NCI-H774 (cell line): ENCODE measurements around the gene SLC29A3.

Experiments
- DNase-seq: peaks from one replicate; lab custom pipeline; 2025; lab: John Stamatoyannopoulos, UW

SLC29A3 gene

DNA sequence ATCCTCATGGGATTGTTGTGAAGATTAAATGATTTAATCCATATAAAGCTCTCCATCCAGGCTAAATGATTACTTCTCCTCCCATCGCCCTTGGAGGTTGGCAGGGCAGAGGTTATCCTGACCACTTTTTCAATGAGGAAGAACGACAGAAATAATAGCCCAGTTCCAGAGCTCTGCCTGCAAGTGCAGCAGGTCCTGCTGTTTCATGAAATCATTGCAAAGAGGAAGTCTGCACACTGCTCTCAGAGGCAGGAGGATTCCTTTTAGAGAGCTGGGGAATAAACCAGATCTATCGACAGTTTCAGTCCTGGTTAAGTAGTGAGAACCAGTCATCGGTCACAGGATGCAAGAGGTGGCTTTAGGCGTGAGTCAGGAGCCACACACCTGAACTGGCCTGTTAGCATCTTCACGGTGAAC lies 52.7 kb downstream of the SLC29A3 start:
- DNase-seq, result no peak

DNA sequence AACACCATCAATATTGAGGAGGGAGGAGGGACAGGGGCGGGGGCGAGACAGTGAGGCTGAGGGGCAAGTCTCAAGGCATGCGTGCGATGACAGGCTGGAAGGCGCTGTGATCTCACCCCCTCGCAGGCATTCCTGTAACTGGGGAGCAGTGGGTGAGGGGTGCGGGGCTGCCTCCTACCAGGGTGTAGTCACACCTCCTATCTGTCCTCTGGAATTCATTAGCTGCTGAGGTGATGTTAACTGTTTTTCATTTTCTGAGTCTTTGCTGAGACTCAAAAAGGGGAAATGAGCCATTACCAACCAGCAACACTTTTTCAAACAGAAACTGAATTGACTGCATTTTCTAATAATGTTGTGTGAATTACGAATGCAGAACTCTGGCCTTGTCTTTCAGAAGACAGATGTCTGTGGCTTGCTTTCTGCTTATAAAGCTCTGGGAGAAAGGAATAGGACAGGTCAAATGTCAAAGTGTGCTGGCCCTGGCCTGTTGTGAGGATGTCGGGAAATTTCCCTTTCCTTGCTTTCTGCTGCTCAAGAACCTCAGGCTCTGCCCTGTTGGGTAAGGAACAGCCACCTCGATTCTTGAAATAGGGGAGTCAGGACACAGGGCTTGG lies 53.9 kb downstream of the SLC29A3 start:
- DNase-seq, result no peak

DNA sequence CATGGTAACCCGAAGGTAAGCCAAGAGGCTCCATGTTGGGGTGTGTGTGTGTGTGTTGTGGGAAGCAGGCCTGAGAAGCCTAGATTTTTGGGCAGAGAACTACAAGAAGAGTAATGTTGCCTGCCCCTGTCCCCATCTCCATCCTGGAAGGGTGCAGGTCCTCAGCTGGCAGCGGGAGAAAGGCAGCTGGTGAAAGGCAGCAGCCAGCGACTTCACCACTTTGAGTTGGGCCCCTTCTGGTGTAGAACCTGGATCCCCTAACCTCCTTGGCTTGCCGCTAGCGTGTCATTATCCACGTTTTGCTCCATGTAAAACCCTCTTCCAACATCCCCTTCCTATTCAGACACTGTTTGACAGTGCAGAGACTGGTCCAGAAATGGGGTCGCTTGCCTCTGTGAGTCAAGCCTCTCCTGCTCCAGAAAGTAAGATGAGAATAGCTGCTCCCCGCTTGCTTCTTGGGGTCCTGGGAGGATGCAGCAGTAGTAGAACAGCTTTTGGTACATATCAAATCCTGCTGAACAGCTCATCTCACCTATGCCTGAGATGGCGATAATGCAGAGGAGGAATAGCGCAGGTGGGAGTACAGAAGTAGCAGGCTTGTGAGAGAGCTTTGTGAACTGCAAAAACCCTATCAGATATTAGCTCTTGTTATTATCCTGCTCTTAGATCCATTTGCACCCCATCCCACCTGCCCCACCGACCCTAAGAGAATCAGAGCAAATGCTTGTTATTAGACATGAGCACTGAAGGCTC lies 55.6 kb downstream of the SLC29A3 start:
- DNase-seq, result no peak

DNA sequence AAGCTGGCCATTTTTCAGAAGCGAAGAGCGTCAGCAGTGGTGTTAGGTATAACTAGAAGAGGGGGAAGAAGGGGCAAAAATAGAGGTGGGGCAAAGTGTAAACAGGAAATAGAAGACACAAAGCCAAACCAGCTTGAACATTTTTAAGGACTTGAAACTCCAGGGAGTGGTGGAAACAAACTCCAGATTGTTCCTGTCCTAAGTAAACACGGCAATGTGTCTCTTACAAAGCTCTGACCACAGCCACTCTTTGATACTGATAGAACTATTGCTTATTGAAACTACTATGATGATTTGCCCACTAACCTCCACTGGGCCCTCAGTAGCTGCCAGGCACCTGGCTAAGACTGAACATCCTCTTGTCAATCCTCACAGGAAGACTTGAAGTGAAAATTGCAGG lies 56.9 kb downstream of the SLC29A3 start:
- no peak for DNase-seq

DNA sequence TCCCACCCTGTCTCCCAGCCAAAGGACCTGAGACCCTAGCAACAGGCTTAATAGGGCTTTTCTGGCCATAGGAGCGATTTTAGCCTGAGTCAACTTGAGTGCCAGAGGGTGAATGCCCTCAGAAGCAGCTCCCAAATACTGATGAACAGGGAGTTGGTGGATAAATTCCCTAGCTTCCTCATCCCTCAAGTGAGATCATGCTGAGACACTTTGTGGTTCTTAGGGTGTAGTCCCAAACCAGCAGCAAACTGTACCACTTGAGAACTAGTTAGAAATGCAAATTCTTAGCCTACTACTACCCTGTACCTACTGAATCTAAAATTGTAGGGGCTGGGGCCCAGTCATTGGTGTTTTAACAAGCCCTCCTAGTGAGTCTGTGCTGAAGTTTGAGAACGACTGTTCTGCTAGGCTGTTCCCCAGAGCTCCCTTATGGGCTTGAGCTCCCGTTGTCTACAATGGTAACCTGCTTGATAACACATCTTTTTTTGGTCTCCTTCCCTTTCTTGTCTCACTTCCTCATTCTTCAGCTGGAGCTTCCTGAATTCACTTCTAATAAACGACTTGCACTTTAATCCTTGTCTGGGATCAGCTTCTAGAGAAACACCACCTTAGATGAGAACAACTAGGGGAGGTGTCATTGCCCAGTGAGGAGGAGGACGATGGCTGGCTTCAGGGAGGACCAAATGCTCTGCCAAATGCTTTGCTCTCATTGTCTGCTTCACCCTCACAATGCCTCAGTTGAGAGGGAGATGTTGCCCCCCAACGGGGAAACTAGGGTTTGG lies 59.5 kb downstream of the SLC29A3 start:
- no peak for DNase-seq

DNA sequence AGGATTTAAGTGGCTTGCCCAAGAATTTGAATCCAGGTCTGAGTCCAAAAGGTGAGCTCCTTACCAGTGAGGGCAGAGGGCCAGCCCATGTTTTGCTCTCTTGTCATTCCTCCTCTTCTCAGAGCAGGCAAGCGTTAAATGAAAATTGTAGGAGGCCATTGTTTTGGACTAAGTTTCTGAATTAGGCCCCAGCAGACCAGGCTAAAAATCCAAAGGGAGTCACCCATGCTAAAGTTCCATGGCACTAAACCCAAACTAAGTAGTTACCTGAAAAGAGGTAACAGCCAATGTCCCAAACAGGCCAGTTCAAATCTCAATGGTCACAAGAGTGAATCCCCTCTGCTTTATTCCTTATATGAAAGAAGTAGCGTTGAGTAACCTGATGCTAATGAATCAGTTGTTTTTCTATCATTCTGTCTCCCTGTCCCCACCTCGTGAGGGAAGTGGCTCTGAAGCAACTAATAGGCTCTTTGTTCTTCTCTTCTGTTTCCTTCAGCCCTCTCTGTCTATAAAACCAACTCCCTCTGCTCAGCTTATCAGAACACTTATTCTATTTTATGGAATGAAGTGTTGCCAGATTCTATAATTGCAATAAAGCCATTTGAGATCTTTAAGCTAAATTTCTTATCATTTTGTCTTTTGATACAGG lies 60.2 kb downstream of the SLC29A3 start:
- DNase-seq, result no peak

DNA sequence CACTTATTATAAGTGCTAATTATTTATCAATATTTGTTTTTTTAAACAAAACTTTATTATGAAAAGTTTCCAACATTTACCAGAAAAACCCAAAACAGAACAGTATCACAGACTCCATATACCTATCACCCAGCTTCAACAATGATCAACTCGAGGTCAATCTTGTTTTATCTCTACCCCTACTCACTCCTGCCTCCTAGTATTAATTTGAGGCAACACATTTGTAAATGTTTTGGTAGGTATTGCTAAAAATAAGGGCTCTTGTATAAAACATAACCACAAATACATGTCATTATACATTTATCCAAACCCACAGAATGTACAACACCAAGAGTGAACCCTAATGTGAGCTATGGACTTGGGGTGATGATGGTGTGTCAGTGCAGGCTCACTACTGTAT lies 61.8 kb downstream of the SLC29A3 start:
- DNase-seq, result no peak

DNA sequence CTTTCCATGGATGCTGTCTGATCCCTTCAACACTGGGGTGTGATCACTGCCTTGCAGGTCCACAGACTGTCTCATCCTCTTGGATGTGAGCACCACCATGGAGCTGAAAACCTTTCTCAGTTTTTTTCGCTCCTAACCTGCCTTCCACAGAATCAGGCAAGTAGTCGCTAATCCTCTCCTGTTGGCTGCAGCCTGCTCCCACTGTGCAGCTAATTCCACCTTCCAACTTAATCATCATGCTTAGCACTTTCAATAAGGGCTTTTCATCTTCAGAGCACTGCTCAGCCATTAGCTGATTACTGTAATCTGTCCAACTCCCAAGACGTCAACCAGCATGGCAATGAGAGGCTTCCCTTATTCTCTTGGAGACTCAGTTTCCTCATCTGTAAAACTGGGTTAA lies 62.6 kb downstream of the SLC29A3 start:
- DNase-seq, result no peak

DNA sequence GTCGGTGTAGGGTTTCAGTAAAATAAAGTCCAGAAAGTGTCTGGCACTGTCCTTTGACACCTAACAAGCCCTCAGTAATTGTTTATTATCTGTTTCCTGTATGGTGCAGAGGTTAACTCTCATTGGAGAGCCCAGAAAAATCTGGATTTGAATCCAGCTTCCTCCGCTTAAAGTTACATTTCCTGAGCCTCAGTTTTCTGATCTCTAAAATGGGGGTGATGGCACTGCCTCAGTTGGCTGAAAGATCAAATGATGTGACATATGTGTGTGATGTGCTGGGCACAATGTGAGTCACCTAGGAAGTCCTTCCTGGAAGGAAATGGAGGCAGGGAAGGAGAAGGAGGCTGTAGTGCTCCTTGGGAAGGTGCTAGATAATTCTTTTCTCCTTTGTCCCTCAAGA lies 63.0 kb downstream of the SLC29A3 start:
- no peak for DNase-seq

DNA sequence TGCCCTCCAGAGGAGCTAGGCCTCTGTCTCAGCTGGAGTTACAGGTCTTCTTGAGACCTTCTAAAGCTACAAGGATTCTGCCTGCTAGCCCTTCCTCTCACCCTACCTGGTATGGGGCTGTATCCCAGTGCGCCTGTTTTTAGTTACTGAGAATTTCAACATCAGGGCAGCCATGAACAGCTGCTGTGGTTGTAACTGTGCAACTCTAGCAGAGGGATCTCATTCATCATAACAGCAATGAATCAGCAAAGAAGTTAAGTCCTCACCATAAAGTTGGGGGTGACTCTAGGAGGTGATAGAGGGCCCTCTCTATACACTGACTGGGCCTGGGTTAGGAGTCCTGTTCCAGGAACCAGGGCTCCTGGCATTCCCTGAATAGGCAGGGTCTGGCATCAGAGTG lies 63.7 kb downstream of the SLC29A3 start:
- no peak for DNase-seq

DNA sequence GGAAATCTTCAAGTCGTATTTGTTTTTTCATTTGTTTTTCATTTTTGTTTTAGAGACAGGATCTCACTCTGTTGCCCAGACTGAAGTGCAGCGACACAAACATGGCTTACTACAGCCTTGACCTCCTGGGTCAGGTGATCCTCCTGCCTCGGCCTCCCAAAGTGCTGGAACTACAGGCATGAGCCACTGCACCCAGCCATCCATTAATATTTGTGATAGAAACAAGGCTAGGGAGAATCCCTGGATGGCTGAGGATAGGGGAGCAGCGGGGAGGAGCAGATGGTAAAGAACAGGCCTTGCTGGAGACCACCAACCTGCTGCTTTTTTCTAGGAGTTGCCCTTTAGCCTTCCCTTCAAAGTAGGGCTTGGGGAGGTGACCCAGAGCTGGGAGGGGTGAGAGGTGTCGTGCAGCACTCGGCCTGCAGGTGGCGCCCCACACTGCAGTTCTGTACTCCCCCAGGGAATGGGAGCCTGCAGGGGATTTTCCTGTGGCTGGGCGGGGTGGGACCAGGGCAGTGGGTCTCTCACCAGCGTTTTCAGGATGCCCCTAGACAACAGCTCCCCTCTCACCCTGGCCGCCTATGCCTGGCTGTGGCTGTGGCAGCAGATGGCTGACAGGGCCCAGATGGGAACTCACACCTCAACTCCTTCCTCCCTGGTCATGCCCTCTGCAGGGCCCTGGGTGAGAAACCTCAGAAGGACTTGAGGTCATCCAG lies 65.1 kb downstream of the SLC29A3 start:
- DNase-seq, result peak; percentile 36

DNA sequence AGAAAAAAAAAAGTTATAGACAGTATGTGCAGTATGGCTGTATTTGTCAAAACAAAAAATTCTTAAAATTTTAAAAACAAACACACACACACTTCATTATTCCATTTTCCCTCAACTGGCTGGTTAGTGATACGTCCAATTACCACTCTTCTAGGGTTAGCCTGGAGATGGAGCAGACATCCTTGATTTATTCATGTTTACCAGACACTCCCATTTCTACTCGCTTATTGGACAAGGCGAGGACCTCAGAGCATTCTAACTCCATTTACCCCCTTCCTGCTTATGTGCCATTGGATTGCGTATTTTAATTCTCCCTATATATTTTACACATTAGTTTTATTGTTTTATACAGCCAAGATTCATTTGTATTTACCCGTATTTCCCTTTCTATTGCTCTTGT lies 69.1 kb downstream of the SLC29A3 start:
- DNase-seq, result no peak

DNA sequence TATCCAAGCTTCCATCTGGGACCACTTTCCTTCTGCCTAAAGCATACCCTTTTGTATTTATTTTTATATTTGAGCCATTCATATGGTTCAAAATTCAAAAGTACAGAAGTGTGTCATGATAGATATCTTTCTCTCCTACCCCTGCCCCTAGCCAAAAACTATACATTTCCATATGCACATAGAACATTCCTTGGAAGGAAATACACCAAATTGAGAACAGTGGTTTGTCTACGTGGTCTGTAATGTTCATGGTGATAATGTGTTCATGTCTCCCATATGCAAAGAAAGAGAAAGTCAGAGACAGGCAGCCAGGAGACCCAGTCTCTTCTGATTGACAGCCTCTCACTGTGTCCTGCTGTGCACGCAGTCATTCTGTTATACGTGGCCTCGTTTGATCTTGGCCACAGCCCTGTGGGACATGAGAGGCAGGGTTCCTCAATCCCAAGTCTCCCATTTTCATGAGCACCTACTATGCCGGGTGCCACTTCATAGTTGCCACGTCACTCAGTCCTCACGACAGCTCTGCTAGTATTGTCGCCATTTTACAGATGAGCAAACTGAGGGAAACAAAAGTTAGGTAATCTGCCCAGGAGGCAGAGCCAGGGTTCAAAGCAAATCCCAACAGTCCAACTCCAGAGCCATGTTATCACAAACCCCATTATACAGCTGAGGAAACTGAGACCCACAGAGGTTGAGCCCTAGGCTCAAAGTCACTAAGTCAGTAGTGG lies 69.7 kb downstream of the SLC29A3 start:
- no peak for DNase-seq

DNA sequence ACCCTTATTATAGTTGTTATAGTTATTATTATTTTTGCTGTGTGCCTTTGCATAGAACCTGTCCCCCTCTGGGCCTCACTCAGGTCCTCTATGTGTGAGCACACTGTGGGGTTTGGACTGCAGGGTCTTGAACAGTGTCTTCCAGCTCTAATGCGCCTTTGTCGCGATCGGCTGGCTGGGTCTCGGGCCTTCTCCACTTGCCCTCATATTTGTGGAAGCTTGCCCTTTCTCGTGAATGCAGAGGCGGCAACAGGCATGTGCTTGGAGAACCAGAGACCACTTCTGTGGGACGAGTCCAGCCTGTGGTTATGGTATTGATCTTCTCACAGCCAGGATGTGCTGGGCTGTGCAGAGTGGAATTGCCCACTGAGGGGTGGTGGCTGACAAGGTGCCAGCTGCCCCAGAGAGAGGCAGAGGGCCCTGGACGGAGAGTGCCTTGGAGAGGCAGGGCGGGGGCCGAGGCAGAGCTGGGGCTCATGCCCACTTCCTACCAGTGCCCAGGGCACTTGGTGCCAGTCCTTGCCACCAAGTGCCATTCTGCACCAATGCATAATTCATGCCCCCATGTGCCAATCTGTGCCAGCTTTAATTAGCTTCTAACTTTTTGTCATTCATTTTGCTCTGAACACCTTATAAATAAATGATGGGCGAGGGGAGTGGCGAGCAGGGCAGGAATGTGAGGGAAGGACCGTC lies 70.9 kb downstream of the SLC29A3 start:
- no peak for DNase-seq

DNA sequence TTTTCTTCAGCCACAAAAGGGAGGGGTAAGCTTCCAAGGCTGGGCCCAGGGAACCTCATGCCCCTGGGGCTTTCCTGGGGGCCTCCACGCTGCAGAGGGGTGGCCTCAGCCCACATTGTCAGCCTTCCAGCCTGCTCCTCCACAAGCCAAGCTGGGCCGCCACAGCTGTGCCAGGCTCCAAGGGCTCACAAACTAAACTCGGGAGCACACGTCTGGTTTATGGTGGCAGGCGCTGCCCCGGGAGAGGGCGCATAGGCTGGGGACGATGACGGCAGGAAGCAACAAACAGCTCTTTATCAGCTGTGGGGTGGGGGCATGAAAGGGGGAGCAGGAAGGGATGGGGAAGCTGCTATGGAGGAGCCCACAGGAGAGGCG lies 71.4 kb downstream of the SLC29A3 start:
- no peak for DNase-seq

DNA sequence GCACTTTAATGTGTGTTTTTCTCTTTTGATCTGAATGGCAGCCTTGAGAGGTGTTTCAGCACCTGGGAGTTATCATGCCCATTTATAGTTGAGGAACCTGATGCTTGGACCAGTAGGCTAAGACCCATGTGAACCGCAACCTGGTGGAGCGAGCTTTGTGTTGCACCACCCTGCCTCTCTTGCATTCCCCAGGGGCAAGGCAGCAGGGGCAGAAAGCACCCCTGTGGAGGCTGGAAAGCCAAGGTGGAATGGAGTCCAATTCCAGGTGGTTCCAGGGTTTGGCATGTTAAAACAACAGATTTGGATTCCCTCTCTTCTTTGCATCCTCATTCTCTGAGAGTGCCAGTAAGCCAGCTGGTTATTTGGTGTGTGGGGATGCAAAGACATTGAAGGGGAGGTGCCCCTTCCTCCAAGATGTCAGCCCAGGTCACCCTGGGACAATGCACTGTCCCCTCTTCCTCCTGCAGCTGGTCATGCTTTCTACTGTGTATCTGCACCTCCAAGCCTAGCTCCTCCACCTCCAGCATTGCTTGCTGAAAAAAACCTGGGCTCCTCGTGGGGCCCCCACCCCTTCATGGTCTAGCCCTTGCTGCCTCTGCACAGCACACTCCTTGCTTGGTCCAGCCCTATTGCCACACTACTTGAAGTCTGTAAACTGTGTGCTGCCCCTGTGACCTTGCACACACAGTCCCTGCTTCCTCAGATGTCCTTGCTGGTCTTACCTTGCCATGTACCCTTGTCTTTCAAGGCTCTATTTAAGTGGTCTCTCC lies 72.0 kb downstream of the SLC29A3 start:
- no peak for DNase-seq

DNA sequence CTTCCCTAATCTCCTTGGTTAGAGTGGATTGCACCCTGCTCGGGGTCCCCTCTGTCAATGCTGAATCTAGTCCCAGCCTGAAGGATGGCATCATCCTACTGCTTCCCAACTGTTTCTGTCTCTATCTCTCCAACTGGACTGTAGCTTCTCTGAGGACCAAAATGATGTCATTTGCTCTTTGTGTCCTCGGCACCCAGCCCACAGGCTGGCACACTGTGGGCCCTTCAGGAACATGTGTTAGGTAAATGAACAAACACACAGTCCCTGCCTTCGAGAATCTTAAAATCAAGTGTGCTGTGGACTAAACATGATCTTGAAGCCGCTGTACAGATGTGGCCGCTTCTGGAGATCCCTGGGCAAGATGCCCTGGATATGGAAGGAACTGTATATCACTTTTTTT lies 72.6 kb downstream of the SLC29A3 start:
- DNase-seq, result no peak

DNA sequence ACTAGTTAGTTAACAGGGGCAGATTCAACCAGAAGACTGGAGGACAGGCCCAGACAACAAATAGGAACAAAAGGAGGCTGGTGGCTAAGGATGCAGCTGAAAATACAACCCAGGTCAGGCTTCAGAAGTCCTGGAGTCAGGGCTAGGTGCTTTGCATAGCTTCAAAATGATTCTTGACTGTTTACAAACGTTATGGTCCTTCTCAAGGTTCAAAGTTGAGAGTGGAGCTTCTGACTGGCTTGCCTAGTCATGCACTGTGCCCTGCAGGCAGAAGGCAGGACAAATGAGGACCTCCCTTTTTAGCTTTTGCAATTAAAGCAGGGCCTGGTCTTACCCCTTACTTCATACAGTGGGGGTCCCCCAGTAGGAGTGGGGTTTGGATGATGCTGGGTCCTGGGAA lies 73.2 kb downstream of the SLC29A3 start:
- no peak for DNase-seq

DNA sequence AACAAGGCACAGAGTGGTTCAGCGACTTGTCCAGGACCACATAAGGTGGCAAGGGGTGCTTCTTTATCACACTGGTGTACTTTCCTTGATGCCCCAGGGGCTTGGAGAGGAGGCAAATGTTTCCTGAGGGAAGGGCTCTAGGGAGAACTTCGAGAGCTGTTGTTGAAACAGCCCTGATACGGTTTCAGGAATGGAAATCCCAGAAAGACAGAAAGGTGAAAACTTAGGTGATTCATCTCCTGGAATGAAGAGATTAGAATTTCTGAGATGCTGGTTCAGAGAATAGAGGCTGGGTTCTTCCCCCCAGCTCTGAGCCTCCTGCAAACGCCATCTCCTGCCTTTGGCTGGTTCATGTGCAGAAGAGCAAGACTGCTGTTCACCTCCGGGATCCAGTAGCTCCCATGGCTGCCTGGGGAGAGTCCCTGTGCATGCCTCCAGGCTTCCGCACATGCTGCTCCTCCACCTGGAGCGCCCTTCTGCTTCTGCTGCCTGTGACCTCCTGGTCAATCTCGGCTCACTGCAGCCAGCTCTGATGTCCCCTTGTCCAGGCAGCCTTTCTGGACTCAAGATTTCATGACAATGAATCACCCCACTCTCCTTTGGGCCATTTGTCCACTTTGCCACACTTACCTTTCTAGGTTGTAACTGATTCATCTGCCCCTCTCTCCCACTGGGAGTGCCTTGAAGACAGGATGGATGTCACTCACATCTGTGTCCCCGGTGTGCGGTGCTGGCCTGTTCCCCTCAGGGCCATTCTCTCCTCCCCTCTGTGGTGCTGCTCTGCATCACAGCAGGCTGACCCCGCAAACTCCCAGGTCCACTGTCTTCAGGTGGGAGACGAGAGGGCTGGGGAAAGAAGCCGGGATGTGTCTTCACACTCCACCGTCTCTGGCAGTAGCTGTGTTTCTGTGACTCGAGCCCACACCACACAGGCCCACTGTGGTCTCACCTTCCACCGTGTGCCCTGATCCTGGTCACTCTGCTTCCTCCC lies 74.0 kb downstream of the SLC29A3 start:
- no peak for DNase-seq
